SHP77 (cell line): Measurements from ENCODE around the gene IQCF5.
"Not testable (repeated sequence)": the region's sequence is repeated elsewhere in the genome, so short reads cannot be mapped to it uniquely, and the experiment has no call there.

Experiments used
- DNase-seq, 2 experiments: peaks; one replicate each; lab custom pipeline; 2025; lab: John Stamatoyannopoulos, UW

IQCF5 gene

GRCh38 chr3:51875501-51875900 lies at the start of gene IQCF5:
IQCF5 (minus strand) TSS chr3:51875601; CDS start chr3:51875531, 70 bp downstream.
- DNase-seq: no peak

- no peak for DNase-seq
Observed at GRCh38 chr3:51921081-51921578, 45.7 kb upstream of the IQCF5 start.

GRCh38 chr3:51916418-51916817 lies 41.0 kb upstream of the IQCF5 start:
- DNase-seq: no peak

- no peak for DNase-seq
Observed at GRCh38 chr3:51908026-51908425, 32.6 kb upstream of the IQCF5 start.

- DNase-seq: no peak
Observed at GRCh38 chr3:51904034-51904823, 28.8 kb upstream of the IQCF5 start.

GRCh38 chr3:51902361-51902760 lies 27.0 kb upstream of the IQCF5 start:
- not testable (repeated sequence) for DNase-seq

- DNase-seq: not testable (repeated sequence)
Observed at GRCh38 chr3:51900043-51900442, 24.6 kb upstream of the IQCF5 start.

GRCh38 chr3:51897391-51897790 lies 22.0 kb upstream of the IQCF5 start:
- DNase-seq: no peak

- DNase-seq: no peak
Observed at GRCh38 chr3:51896607-51897305, 21.4 kb upstream of the IQCF5 start.

GRCh38 chr3:51894939-51895338 lies 19.5 kb upstream of the IQCF5 start:
- DNase-seq: no peak

GRCh38 chr3:51894391-51894790 lies 19.0 kb upstream of the IQCF5 start:
- no peak for DNase-seq

- DNase-seq: no peak
Observed at GRCh38 chr3:51891242-51892039, 16.0 kb upstream of the IQCF5 start.

GRCh38 chr3:51888463-51889105 lies 13.2 kb upstream of the IQCF5 start:
- no peak for DNase-seq

- DNase-seq: no peak
Observed at GRCh38 chr3:51887620-51888019, 12.2 kb upstream of the IQCF5 start.

GRCh38 chr3:51886447-51886846 lies 11.0 kb upstream of the IQCF5 start:
- DNase-seq: no peak

- DNase-seq: no peak
Observed at GRCh38 chr3:51879937-51880336, 4.5 kb upstream of the IQCF5 start.

GRCh38 chr3:51876186-51876585 lies 785 bp upstream of the IQCF5 start:
- no peak for DNase-seq

GRCh38 chr3:51874889-51875288 lies 512 bp downstream of the IQCF5 start:
- DNase-seq: no peak

GRCh38 chr3:51874411-51874810 lies 990 bp downstream of the IQCF5 start:
- no peak for DNase-seq

- no peak for DNase-seq
Observed at GRCh38 chr3:51873876-51874275, 1.5 kb downstream of the IQCF5 start.

- DNase-seq: no peak
Observed at GRCh38 chr3:51873253-51873766, 2.1 kb downstream of the IQCF5 start.

- DNase-seq: no peak
Observed at GRCh38 chr3:51869304-51869703, 6.1 kb downstream of the IQCF5 start.
